GM12892 (cell line): ENCODE data around the gene MFAP3L.

Experiments
- DNase-seq: peaks from one replicate; pipeline ENCODE4 v3.0.0; 2011; ENCODE audit not compliant: insufficient read length
- FAIRE-seq: peaks from 2 replicates; lab custom pipeline; 2011; peaks lifted over from hg19 to GRCh38; lab: Jason Lieb, UNC
- POLR2A ChIP-seq: IDR thresholded peaks from 2 replicates; pipeline ENCODE4 v1.6.1; 2011; ENCODE audit warnings: low read depth, low read length, control low read depth
- POLR2AphosphoS5 ChIP-seq: IDR thresholded peaks from 2 replicates; pipeline ENCODE4 v1.6.1; 2011; ENCODE audit warnings: low read depth, low read length, control low read depth
- TAF1 ChIP-seq: IDR thresholded peaks from 2 replicates; pipeline ENCODE4 v1.6.1; 2011; ENCODE audit warnings: low read depth, mild to moderate bottlenecking, control low read depth, low read length, borderline replicate concordance

MFAP3L gene

GRCh38 chr4:169984173-169984572 is 42.0 kb downstream of the MFAP3L start:
- no peak for FAIRE-seq
- no peak for DNase-seq
- TF ChIP-seq POLR2A: no peak

- DNase-seq (no peak), FAIRE-seq (no peak)
- TF ChIP-seq POLR2A (no peak), TAF1 (no peak), POLR2AphosphoS5 (no peak)
Observed at GRCh38 chr4:169976951-169977350, 49.2 kb downstream of the MFAP3L start.

- no peak for TF ChIP-seq TAF1
- no peak for TF ChIP-seq POLR2A
- TF ChIP-seq POLR2AphosphoS5: no peak
- FAIRE-seq (no peak), DNase-seq (no peak)
Observed at GRCh38 chr4:169975838-169976796, 50.1 kb downstream of the MFAP3L start.

GRCh38 chr4:169975131-169975837 is 50.9 kb downstream of the MFAP3L start:
- FAIRE-seq (no peak), DNase-seq (no peak)
- TF ChIP-seq POLR2A (no peak), POLR2AphosphoS5 (no peak)

- no peak for FAIRE-seq
- DNase-seq: no peak
- TF ChIP-seq POLR2A (no peak), POLR2AphosphoS5 (no peak), TAF1 (no peak)
Observed at GRCh38 chr4:169971456-169972015, 54.7 kb downstream of the MFAP3L start.

- FAIRE-seq (no peak), DNase-seq (no peak)
- TF ChIP-seq TAF1 (no peak), POLR2A (no peak), POLR2AphosphoS5 (no peak)
Observed at GRCh38 chr4:169968999-169969398, 57.2 kb downstream of the MFAP3L start.

- no peak for FAIRE-seq
- DNase-seq: no peak
- TF ChIP-seq POLR2A (no peak), TAF1 (no peak), POLR2AphosphoS5 (no peak)
Observed at GRCh38 chr4:169963998-169964397, 62.2 kb downstream of the MFAP3L start.

GRCh38 chr4:169959254-169959653 is 66.9 kb downstream of the MFAP3L start:
- DNase-seq (no peak), FAIRE-seq (no peak)
- TF ChIP-seq POLR2AphosphoS5 (no peak), POLR2A (no peak), TAF1 (no peak)

- DNase-seq: no peak
- FAIRE-seq: no peak
- TF ChIP-seq POLR2AphosphoS5 (no peak), TAF1 (no peak), POLR2A (no peak)
Observed at GRCh38 chr4:169958629-169959028, 67.6 kb downstream of the MFAP3L start.

GRCh38 chr4:169957785-169958184 is 68.4 kb downstream of the MFAP3L start:
- TF ChIP-seq TAF1 (no peak), POLR2A (no peak), POLR2AphosphoS5 (no peak)
- FAIRE-seq: no peak
- no peak for DNase-seq

GRCh38 chr4:169956091-169956843 is 69.9 kb downstream of the MFAP3L start:
- TF ChIP-seq TAF1 (no peak), POLR2AphosphoS5 (no peak), POLR2A (no peak)
- FAIRE-seq (no peak), DNase-seq (no peak)
